ENCODE measurements around the gene MOB3B. TPM values are rescaled to one million over a fixed set of nuclear protein-coding genes. Genes with fewer than 3 reads are reported as not detected.

MOB3B gene
- total and polyA plus RNA-seq, 11 donors, result 0.42 to 2.8 (median 1.8) TPM

- Histone ChIP-seq H3K4me3 (no peak overlapping the region), H3K27me3 (no peaks in the 10 kb centered on the region), H3K4me1 (peaks cover 0 to 43% (median 17%) of the 10 kb centered on the region in 12 donors), H3K36me3 (no peaks in the 10 kb centered on the region), H3K27ac (no peak overlapping the region), H3K9me3 (no peaks in the 10 kb centered on the region)
- DNase-seq, result no peak
- no peak for TF ChIP-seq POLR2A (IDR thresholded peaks at IDR 0.05)
- no peak for TF ChIP-seq CTCF (IDR thresholded peaks at IDR 0.05)
- intact Hi-C loops (cut with DNase I), result loop anchor here in 1 of 10 donors (5.0 kb wide), 2 partner anchors 191 to 211 kb away; partner anchors contain the start of gene MOB3B
- WGBS, 4 donors, result 92 to 100% (median 95%) methylated on average over 1 of the region's 1 CpG
- ATAC-seq, result no peak
These were observed 193.5 kb downstream of the MOB3B start for GRCh38 chr9:27336126-27336525.

- no peak for DNase-seq
- no peak overlapping the region for H3K4me3 ChIP-seq
- intact Hi-C loops (cut with DNase I), result loop anchor here in 2 of 10 donors (2.0 to 5.0 kb wide), 3 partner anchors 192 to 212 kb away; partner anchors contain the start of gene MOB3B (in 2 of the 2)
- no peaks in the 10 kb centered on the region for H3K27me3 ChIP-seq
- H3K36me3 ChIP-seq, result no peaks in the 10 kb centered on the region
- 89 to 94% (median 94%) methylated on average over 6 of the region's 6 CpGs for WGBS, 4 donors
- H3K9me3 ChIP-seq, result no peaks in the 10 kb centered on the region
- ATAC-seq, result no peak
- TF ChIP-seq CTCF (IDR thresholded peaks at IDR 0.05), result no peak
- no peak for TF ChIP-seq POLR2A (IDR thresholded peaks at IDR 0.05)
- H3K27ac ChIP-seq, result no peak overlapping the region
- H3K4me1 ChIP-seq, result peaks cover 0 to 32% (median 15%) of the 10 kb centered on the region in 12 donors
These were observed 194.5 kb downstream of the MOB3B start for GRCh38 chr9:27335075-27335474.

GRCh38 chr9:27333241-27334052 lies 196.2 kb downstream of the MOB3B start:
- WGBS, 4 donors, result 37 to 39% (median 37%) methylated on average over 7 of the region's 7 CpGs
- DNase-seq (peak in 4 of 5 donors; percentile 51 to 64 (median 58)), ATAC-seq (peak; percentile 89 to 97 (median 90))
- Histone ChIP-seq H3K36me3 (no peaks in the 10 kb centered on the region), H3K9me3 (no peaks in the 10 kb centered on the region), H3K4me1 (peaks cover 0 to 17% (median 7%) of the 10 kb centered on the region in 12 donors), H3K27ac (no peak overlapping the region), H3K4me3 (no peak overlapping the region), H3K27me3 (no peaks in the 10 kb centered on the region)
- peak; percentile 83 to 93 (median 90) for TF ChIP-seq CTCF (IDR thresholded peaks at IDR 0.05)
- no peak for TF ChIP-seq POLR2A (IDR thresholded peaks at IDR 0.05)
- intact Hi-C loops (cut with DNase I), result loop anchor here in 9 of 10 donors (1.0 to 5.0 kb wide), 8 partner anchors 49 to 219 kb away; partner anchors contain the start of gene MOB3B (in 7 of the 9)

- intact Hi-C loops (cut with DNase I), result loop anchor here in 4 of 10 donors (5.0 kb wide), 3 partner anchors 51 to 221 kb away; no protein-coding TSS in a partner anchor
- Histone ChIP-seq H3K9me3 (no peaks in the 10 kb centered on the region), H3K4me1 (peaks cover 0 to 6% (median 1%) of the 10 kb centered on the region in 12 donors), H3K36me3 (no peaks in the 10 kb centered on the region), H3K27ac (no peak overlapping the region), H3K4me3 (no peak overlapping the region), H3K27me3 (no peaks in the 10 kb centered on the region)
- ATAC-seq, result no peak
- TF ChIP-seq CTCF (IDR thresholded peaks at IDR 0.05), result no peak
- no peak for TF ChIP-seq POLR2A (IDR thresholded peaks at IDR 0.05)
- WGBS, 4 donors, result 82 to 90% (median 83%) methylated on average over 4 of the region's 4 CpGs
- DNase-seq, result no peak
These were observed 198.2 kb downstream of the MOB3B start for GRCh38 chr9:27331393-27331792.
